Breast epithelium (tissue), 3 donors: Measurements from ENCODE around the gene ING5.

ENCODE experiments used
- CTCF ChIP-seq, 3 donors: fragments of 450-650 bp; IDR thresholded peaks; one replicate each; pipeline ENCODE4 v1.5.1; 2016 to 2017; ENCODE audit warnings: antibody characterized with exemption in 3 of 3, mild to moderate bottlenecking in 3 of 3, moderate library complexity in 3 of 3
- POLR2A ChIP-seq: fragments of 450-650 bp; IDR thresholded peaks from one replicate; pipeline ENCODE4 v1.6.1; 2016; ENCODE audit warnings: antibody characterized with exemption, mild to moderate bottlenecking, moderate library complexity
- POLR2AphosphoS5 ChIP-seq, 3 donors: sonication (generic); formaldehyde crosslinking; IDR thresholded peaks; one replicate each; pipeline ENCODE4 v1.6.1; 2017; ENCODE audit warnings: antibody characterized with exemption in 3 of 3

- TF ChIP-seq POLR2A (no peak), CTCF (IDR thresholded peaks at IDR 0.05) (no peak), POLR2AphosphoS5 (IDR thresholded peaks at IDR 0.05) (no peak)
Observed at GRCh38 chr2:241652142-241652541, 49.7 kb upstream of the ING5 start.
